ENCODE measurements around the gene MYO7A. TPM values are rescaled to one million over a fixed set of nuclear protein-coding genes. Genes with fewer than 3 reads are reported as not detected.

MYO7A gene
- total RNA-seq, 4 donors from 2014 or later: 3.8 to 8.7 (median 5.7) TPM

- 97 to 98% methylated on average over 4 of the region's 4 CpGs for WGBS, 2 donors
- Histone ChIP-seq H3K36me3 (no peaks in the 10 kb centered on the region), H3K9me3 (no peaks in the 10 kb centered on the region), H3K27ac (no peak overlapping the region), H3K27me3 (peaks cover 3% of the 10 kb centered on the region), H3K4me3 (replicated peaks in 1 of 3) (no peak overlapping the region), H3K4me1 (no peaks in the 10 kb centered on the region)
- intact Hi-C loops (cut with DNase I): no loop called here
- no peak for DNase-seq
- TF ChIP-seq POLR2A (IDR thresholded peaks at IDR 0.05): no peak
- TF ChIP-seq CTCF (IDR thresholded peaks at IDR 0.05): no peak
These were observed 13.4 kb downstream of the MYO7A start for GRCh38 chr11:77141475-77141874.

GRCh38 chr11:77142091-77142975 is 14.3 kb downstream of the MYO7A start:
- Histone ChIP-seq H3K27ac (no peak overlapping the region), H3K27me3 (peaks cover 3% of the 10 kb centered on the region), H3K4me1 (peaks cover 0 to under 1% of the 10 kb centered on the region in 2 donors), H3K4me3 (replicated peaks in 1 of 3) (no peak overlapping the region), H3K36me3 (no peaks in the 10 kb centered on the region), H3K9me3 (no peaks in the 10 kb centered on the region)
- intact Hi-C loops (cut with DNase I): no loop called here
- no peak for DNase-seq
- 95 to 97% methylated on average over 7 to 10 of the region's 11 CpGs for WGBS, 2 donors
- TF ChIP-seq CTCF (IDR thresholded peaks at IDR 0.05): no peak
- no peak for TF ChIP-seq POLR2A (IDR thresholded peaks at IDR 0.05)

GRCh38 chr11:77143405-77144020 is 15.5 kb downstream of the MYO7A start:
- Histone ChIP-seq H3K9me3 (no peaks in the 10 kb centered on the region), H3K27me3 (peaks cover 2% of the 10 kb centered on the region), H3K4me1 (peaks cover 0 to 9% of the 10 kb centered on the region in 2 donors), H3K27ac (no peak overlapping the region), H3K4me3 (replicated peaks in 1 of 3) (no peak overlapping the region), H3K36me3 (no peaks in the 10 kb centered on the region)
- intact Hi-C loops (cut with DNase I): no loop called here
- WGBS, 2 donors: 87 to 94% methylated on average over 8 of the region's 8 CpGs
- TF ChIP-seq CTCF (IDR thresholded peaks at IDR 0.05): no peak
- DNase-seq: no peak

- DNase-seq: no peak
- Histone ChIP-seq H3K27ac (no peak overlapping the region), H3K4me1 (peaks cover 0 to 9% of the 10 kb centered on the region in 2 donors), H3K36me3 (no peaks in the 10 kb centered on the region), H3K4me3 (replicated peaks in 1 of 3) (no peak overlapping the region), H3K27me3 (no peaks in the 10 kb centered on the region), H3K9me3 (no peaks in the 10 kb centered on the region)
- TF ChIP-seq CTCF (IDR thresholded peaks at IDR 0.05) (no peak), POLR2A (IDR thresholded peaks at IDR 0.05) (no peak)
- 94 to 96% methylated on average over 8 of the region's 9 CpGs for WGBS, 2 donors
- intact Hi-C loops (cut with DNase I): no loop called here
These were observed 16.3 kb downstream of the MYO7A start for GRCh38 chr11:77144196-77144856.

Measured in thyroid gland (tissue), 4 donors.